ENCODE measurements around the gene BORCS6. TPM values are rescaled to one million over a fixed set of nuclear protein-coding genes. Genes with fewer than 3 reads are reported as not detected.

BORCS6 gene
- total and polyA plus RNA-seq, 2 of the 13 experiments (the other 11 are each of a cell fraction or from before 2014, with no cell fraction given), result 2.0 to 5.1 TPM

GRCh38 chr17:8162997-8163977, 26.7 kb downstream of the BORCS6 start (continued):
- TF ChIP-seq E2F2 (CRISPR knock-in tag; IDR thresholded peaks at IDR 0.05; ENCODE audit: borderline replicate concordance) (0 out of 2 replicates have a peak, but pooled peaks have one; percentile 16), FOXK2 (IDR thresholded peaks at IDR 0.05) (no peak)

- WGBS (ENCODE audit: low lambda C conversion rate), result 0% methylated on average over 2 of the region's 75 CpGs
- Histone ChIP-seq H3K27me3 (ENCODE audit: control insufficient read depth in 1 of 2, insufficient read depth in 2 of 2, low read length in 2 of 2) (no peaks in the 10 kb centered on the region; a peak in 1 of 5 replicates), H4K20me1 (ENCODE audit: insufficient read depth, low read length) (no peaks in the 10 kb centered on the region), H3K9ac (ENCODE audit: insufficient read depth, low read depth, low read length) (peak within 1 kb of the TSS; percentile 95), H3K4me2 (ENCODE audit: low read depth, low read length) (peak within 1 kb of the TSS; percentile 100), H3K79me2 (ENCODE audit: insufficient read depth, low read length) (peaks cover 18% of the 10 kb centered on the region), H3K27ac (ENCODE audit: extremely low read length, insufficient read depth, low read length) (peak within 1 kb of the TSS; percentile 95), H2AFZ (ENCODE audit: low read length) (peak within 1 kb of the TSS; percentile 63), H3K9me3 (ENCODE audit: low read length) (no peaks in the 10 kb centered on the region), H3K36me3 (replicated peaks in 1 of 2; ENCODE audit: control insufficient read depth in 1 of 2, insufficient read depth in 2 of 2, low read length in 2 of 2) (peaks cover 1 to 7% of the 10 kb centered on the region in 2 experiments; a peak in 3 of 5 replicates), H3K4me3 (replicated peaks in 1 of 3; ENCODE audit: insufficient read depth in 1 of 3, low read depth in 2 of 3, low read length in 3 of 3) (peak within 1 kb of the TSS; percentile 92 to 99 (median 98)), H3K4me1 (ENCODE audit: insufficient read depth, low read length) (peaks cover 66% of the 10 kb centered on the region)
- intact Hi-C loops (cut with micrococcal nuclease; ENCODE audit: unreplicated experiment), result no loop called here
- no peak for FAIRE-seq
- ChIA-PET POLR2A (interaction anchor here (2.6 kb wide), 1 partner anchor 11 kb away, joined by 149 read pairs; no protein-coding TSS in a partner anchor), CTCF (ENCODE audit: low intra/inter-chr PET ratio, low total read pairs) (interaction anchor here (1.9 kb wide), 1 partner anchor 24 kb away, joined by 5 read pairs; no protein-coding TSS in a partner anchor)
- BruUV-seq (replicated peaks), result no TSS peak
- ATAC-seq, result peak; percentile 11
- in situ Hi-C loops (cut with HindIII; ENCODE audit: extremely low pct_ligation_motif_present, low pct_unique_long_range_greater_than_20kb), result no loop called here
- DNase-seq (ENCODE audit: low spot score), result no peak
- peak; percentile 54; the same call in 1 of the 2 replicates for TF ChIP-seq ZNF607 (CRISPR knock-in tag; IDR thresholded peaks at IDR 0.05; ENCODE audit: borderline replicate concordance)
- TF ChIP-seq SP2 (CRISPR knock-in tag; IDR thresholded peaks at IDR 0.05), result 0 out of 2 replicates have a peak, but pooled peaks have one; percentile 48
- TF ChIP-seq ATF7-NPFF (CRISPR knock-in tag; IDR thresholded peaks at IDR 0.05; ENCODE audit: low read depth), result peak; percentile 38; the same call in 1 of the 2 replicates
- TF ChIP-seq MAX (IDR thresholded peaks at IDR 0.05), result peak; percentile 66
- no peak for TF ChIP-seq ZNF605 (CRISPR knock-in tag; IDR thresholded peaks at IDR 0.05)
- TF ChIP-seq ARID5B (CRISPR knock-in tag; IDR thresholded peaks at IDR 0.05), result no peak
- TF ChIP-seq TBP (CRISPR knock-in tag; IDR thresholded peaks at IDR 0.05), result 0 out of 2 replicates have a peak, but pooled peaks have one; percentile 71
- no peak for TF ChIP-seq ZNF597 (CRISPR knock-in tag; IDR thresholded peaks at IDR 0.05)
- peak; percentile 28; the same call in 1 of the 2 replicates for TF ChIP-seq RAD21 (CRISPR knock-in tag; IDR thresholded peaks at IDR 0.05)
These were observed 27.6 kb downstream of the BORCS6 start, which contains the start of gene VAMP2 for GRCh38 chr17:8162233-8162996. Gene VAMP2 (minus strand): TSS chr17:8162948. CDS start chr17:8162879, 69 bp downstream.

Measured in HepG2 (cell line).